Skeletal muscle tissue (tissue), 4 donors: ENCODE data around the gene IFT80. TPM values are rescaled to one million over a fixed set of nuclear protein-coding genes. Genes with fewer than 3 reads are reported as not detected.

Experiments used
- H3K27ac ChIP-seq: one replicate; pipeline ENCODE4 v1.7.0; 2013; ENCODE audit warnings: mild to moderate bottlenecking, low read depth, low read length, inconsistent platforms
- H3K27me3 ChIP-seq, 3 donors: one replicate each; pipeline ENCODE4 v1.7.0; 2013; ENCODE audit warnings: low read length in 3 of 3; ENCODE audit not compliant: control insufficient read depth in 3 of 3, insufficient read depth in 3 of 3
- H3K36me3 ChIP-seq, 3 donors: one replicate each; pipeline ENCODE4 v1.7.0; 2013; ENCODE audit warnings: low read length in 3 of 3; ENCODE audit not compliant: control insufficient read depth in 3 of 3, insufficient read depth in 3 of 3
- H3K4me1 ChIP-seq, 3 donors: one replicate each; pipeline ENCODE4 v1.7.0; 2013; ENCODE audit warnings: low read length in 3 of 3, mild to moderate bottlenecking in 3 of 3; ENCODE audit not compliant: control insufficient read depth in 3 of 3, insufficient read depth in 3 of 3
- H3K4me3 ChIP-seq, 3 donors: one replicate each; pipeline ENCODE4 v1.7.0; 2013; ENCODE audit warnings: low read length in 3 of 3
- H3K9ac ChIP-seq, 3 donors: one replicate each; pipeline ENCODE4 v1.7.0; 2013; ENCODE audit warnings: low read length in 3 of 3, mild to moderate bottlenecking in 3 of 3, moderate library complexity in 2 of 3, low read depth in 1 of 3
- H3K9me3 ChIP-seq, 3 donors: one replicate each; pipeline ENCODE4 v1.7.0; 2013; ENCODE audit warnings: low read length in 3 of 3; ENCODE audit not compliant: control insufficient read depth in 3 of 3
- total RNA-seq: library from RNA; depleted of rRNA; stranded (reverse); fragments of >200 nt; gene quantifications from one replicate; pipeline ENCODE4 v1.2.3, GENCODE V29; 2014
- donor health status: Osteomylitis.

Gene IFT80
- total RNA-seq, 1 donor from 2014 or later, result 19.8 TPM

DNA sequence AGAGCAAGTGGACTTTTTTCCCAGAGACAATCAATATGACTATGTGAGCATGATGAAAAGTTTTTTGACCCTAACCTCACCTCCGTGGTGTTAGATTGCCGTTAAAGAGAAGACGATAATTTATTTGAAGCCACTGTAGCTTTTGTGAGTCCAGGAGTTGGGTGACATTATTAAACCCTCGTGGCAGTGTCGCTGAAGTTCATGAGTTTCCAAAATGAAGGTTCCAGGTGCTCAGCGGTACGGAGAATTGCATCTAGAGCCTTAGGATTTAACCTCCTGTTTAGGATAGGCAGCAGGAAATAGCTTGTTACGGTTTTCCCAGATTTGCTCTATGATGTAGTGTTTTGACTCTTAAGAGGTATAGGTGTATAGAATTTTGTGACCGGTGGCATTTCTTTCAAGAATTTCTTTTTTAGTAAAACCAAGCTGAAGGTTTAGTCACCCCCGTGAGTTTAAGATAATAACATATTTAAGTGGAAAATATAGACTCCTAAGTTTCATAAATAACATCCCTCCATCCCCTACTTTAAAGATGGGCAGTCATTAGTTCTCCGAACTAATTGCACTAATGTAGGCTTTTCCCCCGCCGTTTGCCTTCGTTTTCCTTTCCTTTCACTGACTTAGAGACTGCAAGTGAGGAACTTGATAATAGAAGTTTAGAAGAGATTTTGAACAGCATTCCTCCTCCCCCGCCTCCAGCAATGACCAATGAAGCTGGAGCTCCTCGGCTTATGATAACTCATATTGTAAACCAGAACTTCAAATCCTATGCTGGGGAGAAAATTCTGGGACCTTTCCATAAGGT, 2.5 kb upstream of the IFT80 start:
- Histone ChIP-seq H3K4me3 (peak overlapping the region; percentile 32 to 98 (median 84)), H3K27me3 (no peaks in the 10 kb centered on the region), H3K9me3 (no peaks in the 10 kb centered on the region), H3K4me1 (peaks cover 11 to 22% (median 15%) of the 10 kb centered on the region in 3 donors), H3K36me3 (no peaks in the 10 kb centered on the region), H3K27ac (no peak overlapping the region), H3K9ac (peak overlapping the region; percentile 24 to 85 (median 83))

DNA sequence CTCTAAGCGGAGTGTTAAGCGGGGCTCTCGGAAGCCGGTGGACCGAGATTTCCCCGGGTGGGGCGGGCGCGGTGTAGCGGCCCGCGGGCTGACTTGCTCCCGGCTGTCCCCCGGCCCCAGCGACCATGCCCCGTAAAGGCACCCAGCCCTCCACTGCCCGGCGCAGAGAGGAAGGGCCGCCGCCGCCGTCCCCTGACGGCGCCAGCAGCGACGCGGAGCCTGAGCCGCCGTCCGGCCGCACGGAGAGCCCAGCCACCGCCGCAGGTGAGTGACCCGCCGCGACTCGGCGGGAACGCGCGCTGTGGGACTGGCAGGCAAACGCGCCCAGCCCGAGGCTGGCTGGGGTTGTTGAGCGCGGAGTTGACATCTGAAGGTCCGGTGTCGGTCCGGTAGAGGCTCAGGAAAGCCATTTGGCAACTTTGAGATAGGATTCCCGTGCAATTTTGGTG, 1.7 kb upstream of the IFT80 start:
- H3K9me3 ChIP-seq, result no peaks in the 10 kb centered on the region
- peak overlapping the region; percentile 84 to 98 (median 92) for H3K4me3 ChIP-seq
- peaks cover 11 to 22% (median 15%) of the 10 kb centered on the region in 3 donors for H3K4me1 ChIP-seq
- H3K9ac ChIP-seq, result peak overlapping the region; percentile 83 to 91 (median 85)
- peak overlapping the region; percentile 79 for H3K27ac ChIP-seq
- no peaks in the 10 kb centered on the region for H3K27me3 ChIP-seq
- no peaks in the 10 kb centered on the region for H3K36me3 ChIP-seq

DNA sequence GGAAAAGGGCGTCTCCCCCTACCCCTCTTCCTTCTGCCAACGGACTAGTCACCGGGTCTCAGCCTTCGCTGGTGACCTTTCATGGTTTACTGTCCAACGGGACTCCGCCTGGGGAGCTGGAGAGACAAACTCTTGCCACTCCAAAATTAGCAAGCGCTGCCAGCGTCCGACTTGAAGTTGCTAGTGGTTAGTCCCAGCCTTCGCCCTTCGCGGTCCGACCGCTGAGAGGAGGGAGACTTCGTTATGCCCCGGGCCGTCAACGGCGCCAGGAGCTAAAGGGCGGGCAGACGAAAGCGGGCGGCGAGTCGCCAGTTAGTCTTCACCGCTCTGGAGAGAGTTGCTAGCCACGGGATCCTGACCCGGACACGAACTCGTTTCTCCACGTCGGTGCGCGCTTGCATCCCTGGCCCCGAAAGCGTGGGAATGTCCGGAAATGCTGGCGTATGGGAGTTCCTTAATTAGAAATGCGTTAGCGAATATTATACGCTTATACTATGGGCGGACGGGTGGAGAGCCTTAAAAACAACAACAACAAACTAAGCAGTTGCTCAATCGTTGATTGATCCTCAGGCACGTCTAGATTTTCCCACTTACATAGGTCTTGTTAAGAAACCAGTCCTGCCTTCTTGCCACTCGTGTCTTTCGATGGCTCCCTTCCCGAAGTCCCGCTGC, 1.1 kb upstream of the IFT80 start:
- peak overlapping the region; percentile 83 to 91 (median 85) for H3K9ac ChIP-seq

DNA sequence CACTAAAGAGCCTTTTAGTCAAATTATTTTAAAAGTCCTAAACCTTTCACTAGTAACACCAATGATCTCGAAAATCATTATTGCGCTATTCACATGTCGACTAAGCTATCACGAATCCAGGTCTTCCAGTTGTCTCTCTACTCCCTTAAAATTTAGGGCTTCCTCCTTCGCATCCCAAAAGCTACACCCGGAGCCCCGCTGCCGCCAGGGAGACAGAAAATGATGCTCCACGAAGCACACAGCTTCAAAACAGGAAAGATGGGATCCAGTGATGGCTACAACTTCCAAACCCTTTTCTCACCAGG, 253 bp downstream of the IFT80 start:
- H3K4me1 ChIP-seq, result peaks cover 11 to 22% (median 15%) of the 10 kb centered on the region in 3 donors

More for the DNA sequence above, 1.1 kb upstream of the IFT80 start:
- peak overlapping the region; percentile 79 for H3K27ac ChIP-seq
- H3K4me3 ChIP-seq, result peak overlapping the region; percentile 84 to 98 (median 92)
- H3K27me3 ChIP-seq, result no peaks in the 10 kb centered on the region
- H3K9me3 ChIP-seq, result no peaks in the 10 kb centered on the region
- H3K36me3 ChIP-seq, result no peaks in the 10 kb centered on the region
- peaks cover 11 to 22% (median 15%) of the 10 kb centered on the region in 3 donors for H3K4me1 ChIP-seq

DNA sequence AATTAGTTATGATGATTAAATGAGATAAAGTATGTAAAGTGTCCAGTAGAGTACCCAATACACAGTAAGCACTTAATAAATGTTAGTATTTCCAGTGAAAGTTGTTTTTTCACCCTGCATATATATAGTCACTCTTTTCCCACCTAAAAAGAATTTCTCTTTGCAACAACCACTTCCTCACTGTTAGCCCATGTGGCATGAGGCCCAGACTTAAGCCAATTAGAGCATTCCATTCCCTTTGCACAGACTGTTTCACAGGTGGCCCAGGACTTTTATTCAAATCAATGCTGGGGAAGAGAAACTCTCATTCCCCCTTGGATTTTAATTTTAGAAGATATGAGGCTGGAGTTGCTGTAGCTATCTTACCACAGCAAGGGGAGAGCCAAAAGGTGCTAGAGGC, 3.7 kb downstream of the IFT80 start:
- no peaks in the 10 kb centered on the region for H3K36me3 ChIP-seq
- no peak overlapping the region for H3K27ac ChIP-seq
- no peak overlapping the region for H3K9ac ChIP-seq
- H3K27me3 ChIP-seq, result no peaks in the 10 kb centered on the region
- no peak overlapping the region for H3K4me3 ChIP-seq
- peaks cover 0 to 13% (median 6%) of the 10 kb centered on the region in 3 donors for H3K4me1 ChIP-seq
- no peaks in the 10 kb centered on the region for H3K9me3 ChIP-seq

More for the DNA sequence above, 253 bp downstream of the IFT80 start:
- Histone ChIP-seq H3K36me3 (no peaks in the 10 kb centered on the region), H3K9ac (peak overlapping the region; percentile 40 to 85 (median 76)), H3K4me3 (peak overlapping the region; percentile 84 to 98 (median 92)), H3K9me3 (no peaks in the 10 kb centered on the region), H3K27ac (peak overlapping the region; percentile 79), H3K27me3 (no peaks in the 10 kb centered on the region)

DNA sequence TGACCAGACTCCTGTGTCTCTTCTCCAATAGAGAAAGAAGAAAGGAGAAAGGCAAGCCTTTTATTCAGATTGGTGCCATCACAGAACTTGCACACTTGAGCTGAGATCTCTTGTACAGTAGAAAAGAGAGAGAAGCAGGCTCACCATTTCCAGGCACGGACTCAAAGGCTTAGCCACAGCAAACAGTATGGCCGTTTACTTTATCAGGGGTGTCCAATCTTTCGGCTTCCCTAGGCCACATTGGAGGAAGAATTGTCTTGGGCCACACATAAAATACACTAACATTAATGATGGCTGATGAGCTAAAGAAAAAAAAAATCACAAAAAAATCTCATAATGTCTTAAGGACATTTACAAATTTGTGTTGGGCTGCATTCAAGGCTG, 5.0 kb downstream of the IFT80 start:
- Histone ChIP-seq H3K36me3 (no peaks in the 10 kb centered on the region), H3K27me3 (no peaks in the 10 kb centered on the region), H3K27ac (no peak overlapping the region), H3K9me3 (no peaks in the 10 kb centered on the region), H3K4me3 (no peak overlapping the region), H3K9ac (no peak overlapping the region), H3K4me1 (peaks cover 0 to 8% (median 3%) of the 10 kb centered on the region in 3 donors)

DNA sequence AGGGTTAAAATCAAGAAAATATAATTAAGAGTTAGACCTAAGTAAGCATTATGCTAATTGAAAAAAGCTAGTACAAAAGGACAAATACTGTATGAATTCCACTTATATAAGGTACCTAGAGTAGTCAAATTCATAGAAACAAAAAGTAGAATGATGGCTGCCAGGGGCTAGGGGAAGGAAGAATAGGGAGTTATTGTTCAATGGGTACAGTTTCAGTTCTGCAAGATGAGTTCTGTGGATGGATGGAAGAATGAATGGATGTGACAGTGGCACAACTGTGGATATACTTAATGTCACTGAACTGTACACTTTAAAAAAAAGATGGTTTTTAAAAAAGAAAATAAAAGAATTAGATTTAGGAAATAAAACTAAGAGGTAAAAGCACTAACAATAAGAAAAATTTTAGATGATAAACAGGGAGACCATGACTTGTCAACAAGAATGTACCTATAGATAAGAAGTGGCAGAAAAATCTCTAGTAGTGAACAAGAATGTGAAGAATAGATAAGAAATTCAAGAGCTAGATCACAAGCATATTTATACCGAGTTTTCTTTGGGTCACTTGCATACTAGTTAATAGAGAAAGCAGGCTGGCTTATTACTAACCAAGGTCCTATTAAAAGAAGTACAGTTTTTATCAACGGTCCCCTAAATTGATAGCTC, 5.5 kb downstream of the IFT80 start:
- no peaks in the 10 kb centered on the region for H3K27me3 ChIP-seq
- H3K36me3 ChIP-seq, result no peaks in the 10 kb centered on the region
- H3K9me3 ChIP-seq, result no peaks in the 10 kb centered on the region

DNA sequence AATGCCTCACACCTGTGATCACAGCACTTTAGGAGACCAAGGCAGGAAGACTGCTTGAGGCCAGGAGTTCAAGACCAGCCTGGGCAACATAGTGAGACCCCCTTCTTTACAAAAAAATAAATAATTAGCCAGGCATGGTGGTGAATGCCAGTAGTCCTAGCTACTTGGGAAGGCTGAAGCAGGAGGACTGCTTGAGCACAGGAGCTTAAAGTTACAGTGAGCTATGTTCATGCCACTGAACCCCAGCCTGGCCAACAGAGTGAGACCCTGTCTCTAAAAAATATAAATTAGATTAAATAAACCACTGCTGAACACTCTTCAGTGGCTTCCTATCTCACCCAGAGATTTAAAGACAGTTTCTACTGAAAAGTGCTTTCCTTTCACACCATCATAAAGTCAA, 6.2 kb downstream of the IFT80 start:
- no peaks in the 10 kb centered on the region for H3K36me3 ChIP-seq
- no peaks in the 10 kb centered on the region for H3K4me1 ChIP-seq
- H3K9me3 ChIP-seq, result no peaks in the 10 kb centered on the region
- no peak overlapping the region for H3K4me3 ChIP-seq
- H3K27me3 ChIP-seq, result no peaks in the 10 kb centered on the region
- no peak overlapping the region for H3K9ac ChIP-seq
- H3K27ac ChIP-seq, result no peak overlapping the region

More for the DNA sequence above, 5.5 kb downstream of the IFT80 start:
- H3K27ac ChIP-seq, result no peak overlapping the region
- no peak overlapping the region for H3K9ac ChIP-seq
- peaks cover 0 to 4% (median 2%) of the 10 kb centered on the region in 3 donors for H3K4me1 ChIP-seq
- H3K4me3 ChIP-seq, result no peak overlapping the region

DNA sequence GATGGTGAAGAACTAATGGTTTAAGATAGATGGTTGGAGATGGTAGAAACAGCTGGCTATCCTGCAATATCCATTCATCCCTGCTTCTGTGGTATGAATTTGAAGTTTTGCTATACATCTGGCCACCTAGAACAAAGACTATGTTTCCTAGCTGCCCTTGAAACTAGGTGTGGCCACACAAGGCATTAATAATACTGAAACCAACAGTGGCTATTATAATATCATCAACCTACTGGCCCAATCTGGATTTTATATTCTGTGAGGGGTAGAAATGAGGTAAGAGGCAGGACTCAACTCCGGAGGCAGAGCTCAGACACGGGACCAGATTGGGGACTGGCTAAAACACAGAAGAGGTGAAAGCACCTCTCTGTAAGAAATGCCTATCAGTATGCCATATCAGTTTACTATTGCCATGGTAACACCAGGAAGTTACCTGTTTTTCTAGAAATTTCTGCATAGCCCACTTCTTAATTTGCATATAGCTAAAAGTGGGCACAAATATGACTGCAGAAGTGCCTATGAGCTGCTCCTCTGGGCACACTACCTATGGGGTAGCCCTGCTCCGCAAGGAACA, 8.4 kb downstream of the IFT80 start:
- Histone ChIP-seq H3K9me3 (no peaks in the 10 kb centered on the region), H3K27ac (no peak overlapping the region), H3K27me3 (no peaks in the 10 kb centered on the region), H3K36me3 (no peaks in the 10 kb centered on the region), H3K9ac (no peak overlapping the region), H3K4me3 (no peak overlapping the region), H3K4me1 (no peaks in the 10 kb centered on the region)
